ENCODE results near the gene RASGRF1. TPM values are rescaled to one million over a fixed set of nuclear protein-coding genes. Genes with fewer than 3 reads are reported as not detected.

RASGRF1 gene
- total RNA-seq, 2 experiments from 2014 or later: 3.0 to 4.5 TPM

DNA sequence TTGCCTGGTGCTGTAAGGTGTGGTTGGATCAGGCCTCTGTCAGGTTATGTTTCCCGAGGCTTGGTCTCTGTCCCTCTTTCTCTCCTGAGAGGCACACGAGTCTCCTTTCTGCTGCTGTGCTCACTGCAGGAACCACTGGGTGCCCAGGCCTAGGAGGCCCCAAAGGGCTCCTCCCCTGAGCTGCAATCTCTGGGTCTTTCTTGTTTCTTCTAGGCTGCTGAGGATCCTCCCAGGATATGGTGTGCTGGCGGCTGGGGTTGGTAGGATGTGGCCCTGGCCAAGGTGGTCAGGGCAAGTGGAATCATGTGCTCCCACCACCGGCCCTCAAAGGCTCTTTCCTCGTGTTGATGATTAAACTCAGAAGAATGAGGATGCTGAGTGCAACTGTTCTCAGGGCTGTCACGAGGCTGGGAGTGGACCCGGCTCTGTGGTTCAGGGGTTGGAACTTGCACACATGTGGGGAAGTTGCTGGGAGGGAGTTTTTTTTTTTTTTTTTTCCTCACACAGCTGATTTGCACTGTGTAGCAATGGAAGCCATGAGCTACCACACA, 102.1 kb downstream of the RASGRF1 start:
- H4K20me1 ChIP-seq (ENCODE audit: insufficient read depth, low read length): no peaks in the 10 kb centered on the region
- H3K27ac ChIP-seq (ENCODE audit: low read depth, low read length, poor library complexity, severe bottlenecking): no peak overlapping the region
- H3K4me1 ChIP-seq (ENCODE audit: insufficient read depth, low read length, poor library complexity, severe bottlenecking): peaks cover 9% of the 10 kb centered on the region
- ChIA-PET POLR2A (interaction anchor here (0.7 to 1.3 kb wide), 3 partner anchors 10 to 1190 kb away, joined by 3 to 5 read pairs (median 5); no protein-coding TSS in a partner anchor), CTCF (ENCODE audit: unreplicated experiment) (interaction anchor here (1.4 kb wide), 1 partner anchor 18 kb away, joined by 4 read pairs; no protein-coding TSS in a partner anchor)
- TF ChIP-seq EZH2phosphoT487 (IDR thresholded peaks at IDR 0.05; ENCODE audit: borderline replicate concordance, low read depth, low read length): no peak
- TF ChIP-seq, protein P1, sequence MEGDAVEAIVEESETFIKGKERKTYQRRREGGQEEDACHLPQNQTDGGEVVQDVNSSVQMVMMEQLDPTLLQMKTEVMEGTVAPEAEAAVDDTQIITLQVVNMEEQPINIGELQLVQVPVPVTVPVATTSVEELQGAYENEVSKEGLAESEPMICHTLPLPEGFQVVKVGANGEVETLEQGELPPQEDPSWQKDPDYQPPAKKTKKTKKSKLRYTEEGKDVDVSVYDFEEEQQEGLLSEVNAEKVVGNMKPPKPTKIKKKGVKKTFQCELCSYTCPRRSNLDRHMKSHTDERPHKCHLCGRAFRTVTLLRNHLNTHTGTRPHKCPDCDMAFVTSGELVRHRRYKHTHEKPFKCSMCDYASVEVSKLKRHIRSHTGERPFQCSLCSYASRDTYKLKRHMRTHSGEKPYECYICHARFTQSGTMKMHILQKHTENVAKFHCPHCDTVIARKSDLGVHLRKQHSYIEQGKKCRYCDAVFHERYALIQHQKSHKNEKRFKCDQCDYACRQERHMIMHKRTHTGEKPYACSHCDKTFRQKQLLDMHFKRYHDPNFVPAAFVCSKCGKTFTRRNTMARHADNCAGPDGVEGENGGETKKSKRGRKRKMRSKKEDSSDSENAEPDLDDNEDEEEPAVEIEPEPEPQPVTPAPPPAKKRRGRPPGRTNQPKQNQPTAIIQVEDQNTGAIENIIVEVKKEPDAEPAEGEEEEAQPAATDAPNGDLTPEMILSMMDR (conservative IDR thresholded peaks at IDR 0.05; ENCODE audit: low read length): no peak
- no peaks in the 10 kb centered on the region for H3K9me2 ChIP-seq (ENCODE audit: insufficient read depth, low read length)
- no TSS peak for BruUV-seq (replicated peaks)
- no peak overlapping the region for H3K4me3 ChIP-seq (ENCODE audit: low read depth, low read length, poor library complexity, severe bottlenecking)
- H3K36me3 ChIP-seq (ENCODE audit: insufficient read depth, low read length): no peaks in the 10 kb centered on the region
- H3K79me2 ChIP-seq (ENCODE audit: insufficient read depth, low read depth, low read length): no peaks in the 10 kb centered on the region
- H2AFZ ChIP-seq (ENCODE audit: low read length): no peak overlapping the region
- intact Hi-C loops (cut with micrococcal nuclease; ENCODE audit: unreplicated experiment): no loop called here
- no peak for DNase-seq (ENCODE audit: low spot score)
- H3K4me2 ChIP-seq (ENCODE audit: low read length): no peak overlapping the region
- no peaks in the 10 kb centered on the region for H3K9me3 ChIP-seq (ENCODE audit: low read length)

- POLR2A ChIA-PET: no interaction called here
- no TSS peak for BruUV-seq (replicated peaks)
- TF ChIP-seq, protein P1 (conservative IDR thresholded peaks at IDR 0.05; ENCODE audit: low read length): no peak
- no peak for TF ChIP-seq EZH2phosphoT487 (IDR thresholded peaks at IDR 0.05; ENCODE audit: borderline replicate concordance, low read depth, low read length)
- no peak overlapping the region for H3K4me2 ChIP-seq (ENCODE audit: low read length)
- no peak for DNase-seq (ENCODE audit: low spot score)
- intact Hi-C loops (cut with micrococcal nuclease; ENCODE audit: unreplicated experiment): no loop called here
- H2AFZ ChIP-seq (ENCODE audit: low read length): no peak overlapping the region
- no peak overlapping the region for H3K4me3 ChIP-seq (ENCODE audit: low read depth, low read length, poor library complexity, severe bottlenecking)
- H3K4me1 ChIP-seq (ENCODE audit: insufficient read depth, low read length, poor library complexity, severe bottlenecking): peaks cover 8% of the 10 kb centered on the region
- H3K9me3 ChIP-seq (ENCODE audit: low read length): no peaks in the 10 kb centered on the region
- no peaks in the 10 kb centered on the region for H3K79me2 ChIP-seq (ENCODE audit: insufficient read depth, low read depth, low read length)
- H3K27ac ChIP-seq (ENCODE audit: low read depth, low read length, poor library complexity, severe bottlenecking): no peak overlapping the region
- H3K36me3 ChIP-seq (ENCODE audit: insufficient read depth, low read length): no peaks in the 10 kb centered on the region
- CTCF ChIA-PET (ENCODE audit: unreplicated experiment): no interaction called here
- H4K20me1 ChIP-seq (ENCODE audit: insufficient read depth, low read length): no peaks in the 10 kb centered on the region
- no peaks in the 10 kb centered on the region for H3K9me2 ChIP-seq (ENCODE audit: insufficient read depth, low read length)
Observed at GRCh38 chr15:78987556-78988360, 102.8 kb downstream of the RASGRF1 start.

All from OCI-LY7 (cell line).